ENCODE results near the gene RP9. TPM values are rescaled to one million over a fixed set of nuclear protein-coding genes. Genes with fewer than 3 reads are reported as not detected.

RP9 gene
- total and polyA plus RNA-seq, 2 of the 13 experiments (the other 11 are each of a cell fraction or from before 2014, with no cell fraction given): 14.2 to 18.6 TPM

- TF ChIP-seq AHDC1 (CRISPR knock-in tag; IDR thresholded peaks at IDR 0.05; ENCODE audit: borderline replicate concordance): 0 out of 2 replicates have a peak, but pooled peaks have one; percentile 8
- TF ChIP-seq PCBP2 (optimal IDR thresholded peaks at IDR 0.05; ENCODE audit: low read depth, low read length, poor library complexity, severe bottlenecking): no peak
- no peak for TF ChIP-seq SALL1 (CRISPR knock-in tag; IDR thresholded peaks at IDR 0.05)
- no peak for TF ChIP-seq MAFK (conservative IDR thresholded peaks at IDR 0.05 in 1 of 2, IDR thresholded peaks at IDR 0.05 in 1 of 2; ENCODE audit: low read length in 2 of 2)
- no peak for TF ChIP-seq ZNF7 (CRISPR knock-in tag; IDR thresholded peaks at IDR 0.05)
- no peak for TF ChIP-seq ZNF713 (CRISPR knock-in tag; IDR thresholded peaks at IDR 0.05)
- TF ChIP-seq RFX3 (CRISPR knock-in tag; IDR thresholded peaks at IDR 0.05): no peak
- peak; percentile 83 for TF ChIP-seq DMAP1 (CRISPR knock-in tag; IDR thresholded peaks at IDR 0.05)
- no peak for TF ChIP-seq NFATC3 (CRISPR knock-in tag; IDR thresholded peaks at IDR 0.05)
- TF ChIP-seq HNF4A (CRISPR knock-in tag; IDR thresholded peaks at IDR 0.05): no peak
- TF ChIP-seq BCLAF1 (IDR thresholded peaks at IDR 0.05): no peak
- TF ChIP-seq ZFP36L1 (CRISPR knock-in tag; IDR thresholded peaks at IDR 0.05): 0 out of 2 replicates have a peak, but pooled peaks have one; percentile 15
- TF ChIP-seq TAF1 (CRISPR knock-in tag; IDR thresholded peaks at IDR 0.05): peak; percentile 84
- peak; percentile 56 for TF ChIP-seq AGO2 (optimal IDR thresholded peaks at IDR 0.05; ENCODE audit: low read depth, low read length)
- TF ChIP-seq HMG20B (CRISPR knock-in tag; conservative IDR thresholded peaks at IDR 0.05): no peak
- no peak for TF ChIP-seq SOX13 (IDR thresholded peaks at IDR 0.05)
- peak in 1 of 2 experiments; percentile 31; a peak in 1 of 4 replicates for TF ChIP-seq SOX13 (CRISPR knock-in tag; conservative IDR thresholded peaks at IDR 0.05 in 1 of 2, IDR thresholded peaks at IDR 0.05 in 1 of 2)
- no peak for TF ChIP-seq ISX (CRISPR knock-in tag; conservative IDR thresholded peaks at IDR 0.05)
- no peak for TF ChIP-seq SATB2 (CRISPR knock-in tag; IDR thresholded peaks at IDR 0.05)
Measured at GRCh38 chr7:33062023-33062781, 47.0 kb downstream of the RP9 start, which contains the start of gene NT5C3A (continued).
